ENCODE data around the gene RNF39. TPM values are rescaled to one million over a fixed set of nuclear protein-coding genes. Genes with fewer than 3 reads are reported as not detected.

Gene RNF39
- polyA plus RNA-seq, 3 donors: 0.04 TPM; not detected in 2

- peaks cover 23 to 34% of the 10 kb centered on the region in 2 donors for H3K36me3 ChIP-seq (replicated peaks in 1 of 2; ENCODE audit: control insufficient read depth in 1 of 2, insufficient read depth in 2 of 2, low read length in 2 of 2)
- H3K4me2 ChIP-seq (replicated peaks; ENCODE audit: extremely low read depth, low read length, poor library complexity, severe bottlenecking): peak overlapping the region; percentile 86
- H3K27me3 ChIP-seq (ENCODE audit: control insufficient read depth in 2 of 2, insufficient read depth in 2 of 2, low read length in 2 of 2): peaks cover 9 to 11% of the 10 kb centered on the region in 2 donors
- H3K27ac ChIP-seq (ENCODE audit: low read depth in 1 of 2, low read length in 2 of 2): peak overlapping the region; percentile 96 to 99
- no peaks in the 10 kb centered on the region for H4K20me1 ChIP-seq (ENCODE audit: insufficient read depth, low read length)
- Mint-ChIP-seq H3K36me3 (peaks cover 43 to 48% of the 10 kb centered on the region in 2 donors), H3K4me1 (peaks cover 47% of the 10 kb centered on the region), H3K4me3 (peak overlapping the region; percentile 91 to 96), H3K27me3 (ENCODE audit: low read depth in 3 of 3) (peaks cover 4 to 18% (median 13%) of the 10 kb centered on the region in 3 donors), H3K27ac (peak overlapping the region; percentile 99 to 100 (median 100)), H3K9me3 (peaks cover 0 to 6% (median 4%) of the 10 kb centered on the region in 7 donors)
- H2AFZ ChIP-seq (ENCODE audit: insufficient read depth, low read depth, low read length, poor library complexity, severe bottlenecking): peak overlapping the region; percentile 72
- 20% methylated on average over 1 of the region's 4 CpGs for WGBS (ENCODE audit: insufficient coverage)
- peaks cover 36 to 43% of the 10 kb centered on the region in 2 donors for H3K4me1 ChIP-seq (ENCODE audit: control insufficient read depth in 1 of 2, insufficient read depth in 2 of 2, low read length in 2 of 2)
- TF ChIP-seq CTCF (IDR thresholded peaks at IDR 0.05): no peak
- peak overlapping the region; percentile 89 for H3K9ac ChIP-seq (ENCODE audit: insufficient read depth, low read length, poor library complexity, severe bottlenecking)
- intact Hi-C loops (cut with micrococcal nuclease): loop anchor here (5.0 to 10.0 kb wide), 4 partner anchors 36 to 259 kb away; partner anchors contain the start of genes TRIM26 (in 1 of the 2) and TRIM39 (in 1 of the 2)
- no peak for DNase-seq
- peaks cover 54% of the 10 kb centered on the region for H3K79me2 ChIP-seq (ENCODE audit: insufficient read depth, low read length)
- peak overlapping the region; percentile 72 to 89 (median 85) for H3K4me3 ChIP-seq (replicated peaks in 1 of 3; ENCODE audit: low read depth in 2 of 3, low read length in 3 of 3)
- no peaks in the 10 kb centered on the region for H3K9me3 ChIP-seq (replicated peaks in 1 of 2; ENCODE audit: control insufficient read depth in 1 of 2, insufficient read depth in 1 of 2, low read length in 2 of 2)
Observed at GRCh38 chr6:30066082-30066481, 9.5 kb downstream of the RNF39 start.

DNA sequence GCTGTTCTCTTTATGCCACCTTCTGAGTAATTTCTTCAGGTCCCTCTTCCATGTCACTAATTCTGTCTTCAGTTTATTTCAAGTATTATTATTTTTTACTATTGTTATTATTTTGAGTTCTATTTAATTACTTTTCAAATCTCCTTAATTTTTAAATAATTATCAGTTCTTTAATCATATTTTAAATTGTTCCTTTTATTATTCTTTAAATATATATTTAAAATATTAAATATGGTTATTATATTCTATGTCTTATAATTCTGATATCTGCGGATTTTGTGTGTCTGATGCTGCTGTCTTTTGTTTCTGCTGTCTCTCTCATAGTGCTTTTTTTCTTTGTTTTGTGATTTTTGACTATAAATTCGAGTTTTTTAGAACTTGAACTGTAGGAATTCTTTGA is 12.3 kb downstream of the RNF39 start:
- H3K79me2 ChIP-seq (ENCODE audit: insufficient read depth, low read length): peaks cover 59% of the 10 kb centered on the region
- no peak for TF ChIP-seq CTCF (IDR thresholded peaks at IDR 0.05)
- H2AFZ ChIP-seq (ENCODE audit: insufficient read depth, low read depth, low read length, poor library complexity, severe bottlenecking): no peak overlapping the region
- Mint-ChIP-seq H3K4me1 (peaks cover 48% of the 10 kb centered on the region), H3K27me3 (ENCODE audit: low read depth in 3 of 3) (no peaks in the 10 kb centered on the region), H3K9me3 (no peaks in the 10 kb centered on the region), H3K36me3 (peaks cover 17 to 21% of the 10 kb centered on the region in 2 donors), H3K4me3 (no peak overlapping the region), H3K27ac (peak overlapping the region in 2 of 7 donors; percentile 12 to 66)
- peaks cover 6 to 10% of the 10 kb centered on the region in 2 donors for H3K36me3 ChIP-seq (replicated peaks in 1 of 2; ENCODE audit: control insufficient read depth in 1 of 2, insufficient read depth in 2 of 2, low read length in 2 of 2)
- H3K4me3 ChIP-seq (replicated peaks in 1 of 3; ENCODE audit: low read depth in 2 of 3, low read length in 3 of 3): no peak overlapping the region
- H3K9me3 ChIP-seq (replicated peaks in 1 of 2; ENCODE audit: control insufficient read depth in 1 of 2, insufficient read depth in 1 of 2, low read length in 2 of 2): no peaks in the 10 kb centered on the region
- no peak for DNase-seq
- no peak overlapping the region for H3K9ac ChIP-seq (ENCODE audit: insufficient read depth, low read length, poor library complexity, severe bottlenecking)
- H3K27me3 ChIP-seq (ENCODE audit: control insufficient read depth in 2 of 2, insufficient read depth in 2 of 2, low read length in 2 of 2): no peaks in the 10 kb centered on the region
- WGBS (ENCODE audit: insufficient coverage): no CpG with 5 or more reads among the region's 2 CpGs
- intact Hi-C loops (cut with micrococcal nuclease): loop anchor here in 1 of 2 donors (10.0 kb wide), 2 partner anchors 139 to 261 kb away; partner anchors contain the start of gene TRIM39
- H3K27ac ChIP-seq (ENCODE audit: low read depth in 1 of 2, low read length in 2 of 2): no peak overlapping the region
- no peaks in the 10 kb centered on the region for H4K20me1 ChIP-seq (ENCODE audit: insufficient read depth, low read length)
- peaks cover 40 to 47% of the 10 kb centered on the region in 2 donors for H3K4me1 ChIP-seq (ENCODE audit: control insufficient read depth in 1 of 2, insufficient read depth in 2 of 2, low read length in 2 of 2)
- no peak overlapping the region for H3K4me2 ChIP-seq (replicated peaks; ENCODE audit: extremely low read depth, low read length, poor library complexity, severe bottlenecking)
